ENCODE data around the gene DLG2.

DLG2 gene

DNA sequence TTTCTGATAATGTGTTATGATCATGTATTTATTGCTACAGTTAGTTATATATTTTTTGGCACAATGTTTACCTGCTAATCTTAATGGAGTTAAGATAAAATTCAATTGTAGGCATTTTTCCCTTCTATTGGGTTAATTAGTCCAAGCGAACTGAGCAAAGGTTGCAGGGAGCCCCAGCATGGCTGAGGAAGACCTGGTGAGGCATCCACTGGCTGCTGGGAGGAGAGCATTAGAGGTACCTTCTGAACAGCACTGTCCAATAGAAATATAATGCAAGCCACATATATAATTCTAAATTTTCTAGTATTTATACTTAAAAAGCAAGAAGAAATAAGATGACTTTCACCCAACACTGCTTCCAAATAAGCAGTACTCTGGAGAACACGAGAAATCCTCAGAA, 19.9 kb upstream of the DLG2 start:
- ChIA-PET POLR2A (interaction anchor here (0.7 to 1.8 kb wide), 2 partner anchors 13 to 19 kb away, joined by 3 to 14 read pairs; partner anchors contain the start of genes DLG2 and TMEM126B), CTCF (interaction anchor here (1.0 to 1.5 kb wide), 4 partner anchors 10 to 57 kb away, joined by 3 to 6 read pairs (median 3); partner anchors contain the start of gene TMEM126B)
- H3K4me3 ChIP-seq (ENCODE audit: low read depth, low read length), result peak overlapping the region; percentile 76
- TF ChIP-seq CTCF (IDR thresholded peaks at IDR 0.05; ENCODE audit: insufficient read depth, low read length, missing control alignments), result no peak
- no peak for DNase-seq (ENCODE audit: low read depth, low spot score)

- TF ChIP-seq CTCF (IDR thresholded peaks at IDR 0.05; ENCODE audit: insufficient read depth, low read length, missing control alignments), result no peak
- H3K4me3 ChIP-seq (ENCODE audit: low read depth, low read length), result no peak overlapping the region
- ChIA-PET CTCF (no interaction called here), POLR2A (no interaction called here)
- DNase-seq (ENCODE audit: low read depth, low spot score), result no peak
Measured at GRCh38 chr11:85643191-85643614, 16.1 kb upstream of the DLG2 start.

- ChIA-PET POLR2A (no interaction called here), CTCF (no interaction called here)
- no peak for TF ChIP-seq CTCF (IDR thresholded peaks at IDR 0.05; ENCODE audit: insufficient read depth, low read length, missing control alignments)
- no peak for DNase-seq (ENCODE audit: low read depth, low spot score)
- no peak overlapping the region for H3K4me3 ChIP-seq (ENCODE audit: low read depth, low read length)
Measured at GRCh38 chr11:85634747-85635146, 7.6 kb upstream of the DLG2 start.

DNA sequence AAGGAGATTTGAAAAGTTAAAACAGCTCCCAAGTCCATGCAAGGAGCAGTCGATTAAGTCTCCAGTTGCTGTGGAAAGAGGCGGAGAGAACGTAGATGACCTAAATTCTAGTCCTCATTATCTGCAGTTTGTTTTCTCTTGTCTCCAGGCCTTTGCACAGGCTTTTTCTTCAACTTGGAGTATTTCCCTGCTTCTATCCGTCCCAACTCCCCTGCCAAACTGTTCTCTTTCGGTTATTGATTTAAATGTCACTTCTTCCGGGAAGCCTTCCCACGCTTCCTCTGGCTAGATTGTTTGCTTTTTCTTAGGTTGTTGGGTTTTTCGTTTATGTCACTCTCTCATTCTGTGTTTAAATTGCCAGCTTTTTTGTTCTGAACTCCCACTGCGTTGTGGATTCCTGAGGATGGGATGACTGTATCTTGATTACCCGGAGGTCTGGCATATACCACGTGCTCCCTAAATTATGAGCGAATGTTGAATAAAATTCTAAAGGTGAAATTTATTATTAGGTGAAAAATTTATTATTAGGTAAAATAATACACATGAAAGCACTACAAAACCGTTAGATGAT, 1.7 kb upstream of the DLG2 start:
- peak overlapping the region; percentile 78 for H3K4me3 ChIP-seq (ENCODE audit: low read depth, low read length)
- POLR2A ChIA-PET, result interaction anchor here (1.0 to 2.4 kb wide), 4 partner anchors 8 to 258 kb away, joined by 3 to 14 read pairs (median 4); partner anchors contain the start of genes CREBZF and TMEM126A
- DNase-seq (ENCODE audit: low read depth, low spot score), result no peak
- CTCF ChIA-PET, result interaction anchor here (1.4 kb wide), 2 partner anchors 19 to 38 kb away, joined by 3 read pairs; partner anchors contain the start of gene TMEM126A
- no peak for TF ChIP-seq CTCF (IDR thresholded peaks at IDR 0.05; ENCODE audit: insufficient read depth, low read length, missing control alignments)

- POLR2A ChIA-PET, result interaction anchor here (0.7 to 2.4 kb wide), 5 partner anchors 9 to 617 kb away, joined by 3 to 14 read pairs (median 4); partner anchors contain the start of genes CREBZF and TMEM126A
Measured at GRCh38 chr11:85627998-85628770, 1.0 kb upstream of the DLG2 start, which contains the start of gene TMEM126B. TSS of gene TMEM126B (plus strand) at chr11:85628593. CDS start at chr11:85628608, 15 bp downstream.

More at GRCh38 chr11:85627998-85628770, 1.0 kb upstream of the DLG2 start, which contains the start of gene TMEM126B:
- no peak for TF ChIP-seq CTCF (IDR thresholded peaks at IDR 0.05; ENCODE audit: insufficient read depth, low read length, missing control alignments)
- peak; percentile 69 for DNase-seq (ENCODE audit: low read depth, low spot score)
- peak within 1 kb of the TSS; percentile 78 for H3K4me3 ChIP-seq (ENCODE audit: low read depth, low read length)
- CTCF ChIA-PET, result interaction anchor here (0.8 to 1.4 kb wide), 4 partner anchors 12 to 64 kb away, joined by 3 read pairs; partner anchors contain the start of gene TMEM126A
